Measurements from ENCODE around the gene ARHGEF4. TPM values are rescaled to one million over a fixed set of nuclear protein-coding genes. Genes with fewer than 3 reads are reported as not detected.

The ARHGEF4 gene
- total RNA-seq, 1 donor from 2014 or later: 0.07 TPM

DNA sequence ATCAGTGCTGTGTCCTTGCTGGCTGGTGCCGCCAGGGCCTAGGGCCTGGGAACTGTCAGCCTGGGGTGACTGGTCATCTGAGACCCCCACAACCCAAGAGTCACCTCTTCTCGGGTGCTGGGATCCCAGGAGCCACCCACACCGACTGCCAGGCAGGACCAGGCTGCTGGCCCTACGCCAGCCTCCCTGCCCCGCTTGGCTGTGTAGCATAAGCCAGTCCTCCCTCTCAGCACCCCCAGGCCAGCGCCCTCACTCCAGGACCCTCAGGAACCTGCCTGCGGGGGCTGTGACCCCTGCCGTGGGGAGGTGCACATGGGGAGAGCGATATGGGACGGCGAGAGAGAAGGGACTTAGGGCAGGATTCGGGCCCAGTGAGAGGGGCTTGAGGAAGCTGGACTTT lies 9.5 kb downstream of the ARHGEF4 start:
- no peak for DNase-seq
- Mint-ChIP-seq H3K27ac (no peak overlapping the region), H3K27me3 (peaks cover 3% of the 10 kb centered on the region), H3K4me1 (no peaks in the 10 kb centered on the region), H3K9me3 (no peaks in the 10 kb centered on the region), H3K4me3 (no peak overlapping the region), H3K36me3 (ENCODE audit: low read depth) (no peaks in the 10 kb centered on the region)
- intact Hi-C loops (cut with micrococcal nuclease): no loop called here

DNA sequence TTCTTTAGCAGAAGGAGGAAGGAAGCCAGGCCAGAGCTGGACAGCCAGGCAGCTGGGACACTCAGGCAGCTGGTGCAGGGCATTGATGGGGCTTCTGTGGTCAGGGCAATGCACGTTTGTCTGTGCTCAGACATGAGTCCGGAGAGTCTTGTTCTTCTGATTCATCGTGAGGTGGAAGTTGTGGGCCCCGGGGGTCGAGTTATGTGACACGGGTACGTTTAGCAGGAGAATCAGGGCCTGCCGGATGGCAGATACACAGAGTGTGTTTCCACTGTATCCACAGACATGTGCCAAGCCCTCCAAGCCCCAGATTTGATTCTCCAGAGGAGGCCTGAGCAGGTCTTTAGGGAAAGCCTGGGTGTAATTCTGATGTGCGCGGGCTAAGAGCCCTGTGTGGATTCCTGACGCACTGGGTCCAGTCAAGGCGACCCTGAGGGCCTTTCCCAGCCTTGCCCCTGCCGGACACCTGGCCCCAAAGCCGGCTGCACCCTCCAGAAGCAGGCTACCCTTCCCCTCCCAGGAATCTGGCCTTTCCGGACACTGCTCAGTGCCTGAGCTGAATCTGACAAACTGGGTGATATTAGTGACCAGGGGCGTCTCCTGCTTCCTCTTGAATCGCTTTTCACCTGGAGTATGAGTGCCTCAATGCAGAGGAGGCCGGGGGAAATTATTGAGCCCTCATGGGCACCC lies 10.1 kb downstream of the ARHGEF4 start:
- no peak overlapping the region for H3K4me3 Mint-ChIP-seq
- H3K9me3 Mint-ChIP-seq: no peaks in the 10 kb centered on the region
- DNase-seq: no peak
- no peak overlapping the region for H3K27ac Mint-ChIP-seq
- no peaks in the 10 kb centered on the region for H3K4me1 Mint-ChIP-seq
- intact Hi-C loops (cut with micrococcal nuclease): no loop called here
- peaks cover 3% of the 10 kb centered on the region for H3K27me3 Mint-ChIP-seq
- no peaks in the 10 kb centered on the region for H3K36me3 Mint-ChIP-seq (ENCODE audit: low read depth)

DNA sequence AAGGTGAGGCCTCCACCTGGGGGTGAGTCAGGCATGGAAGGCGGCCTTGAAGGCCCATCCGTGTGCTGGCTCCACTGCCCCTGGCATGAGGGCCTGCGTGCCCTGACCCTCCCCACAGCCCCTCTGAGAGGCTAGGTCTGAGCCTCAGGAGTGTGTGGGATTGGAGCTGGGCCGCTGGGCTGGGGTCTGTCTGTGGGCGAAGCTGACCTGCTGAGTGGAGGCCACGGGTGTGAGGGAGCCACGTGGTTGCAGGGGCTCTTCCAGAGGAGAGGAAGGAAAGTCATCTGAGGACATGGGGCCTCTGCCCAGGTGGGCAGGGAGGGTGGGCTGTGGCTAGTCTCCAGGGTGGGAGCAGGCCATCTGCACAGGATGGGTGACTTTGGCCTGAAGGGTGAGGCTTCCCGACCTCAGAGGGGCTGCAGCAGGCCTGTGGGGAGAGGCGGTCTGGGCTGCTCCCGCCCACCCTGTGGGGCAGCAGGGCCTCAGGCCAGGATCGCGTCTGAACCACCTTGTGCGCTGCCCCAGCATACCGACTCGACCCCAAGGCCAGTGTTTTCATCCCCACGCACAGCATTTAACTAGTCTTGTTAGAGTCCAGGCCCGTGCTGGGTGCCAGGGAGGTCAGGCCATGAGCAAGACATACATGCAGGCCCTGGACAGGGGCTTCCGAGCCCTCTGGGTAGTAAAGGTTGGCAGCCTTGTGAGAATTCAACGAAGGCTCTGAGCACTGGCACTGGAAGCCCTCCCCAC lies 11.2 kb downstream of the ARHGEF4 start:
- Mint-ChIP-seq H3K27ac (no peak overlapping the region), H3K4me1 (no peaks in the 10 kb centered on the region), H3K36me3 (ENCODE audit: low read depth) (no peaks in the 10 kb centered on the region), H3K4me3 (no peak overlapping the region), H3K9me3 (no peaks in the 10 kb centered on the region), H3K27me3 (no peaks in the 10 kb centered on the region)
- intact Hi-C loops (cut with micrococcal nuclease): no loop called here
- DNase-seq: no peak

DNA sequence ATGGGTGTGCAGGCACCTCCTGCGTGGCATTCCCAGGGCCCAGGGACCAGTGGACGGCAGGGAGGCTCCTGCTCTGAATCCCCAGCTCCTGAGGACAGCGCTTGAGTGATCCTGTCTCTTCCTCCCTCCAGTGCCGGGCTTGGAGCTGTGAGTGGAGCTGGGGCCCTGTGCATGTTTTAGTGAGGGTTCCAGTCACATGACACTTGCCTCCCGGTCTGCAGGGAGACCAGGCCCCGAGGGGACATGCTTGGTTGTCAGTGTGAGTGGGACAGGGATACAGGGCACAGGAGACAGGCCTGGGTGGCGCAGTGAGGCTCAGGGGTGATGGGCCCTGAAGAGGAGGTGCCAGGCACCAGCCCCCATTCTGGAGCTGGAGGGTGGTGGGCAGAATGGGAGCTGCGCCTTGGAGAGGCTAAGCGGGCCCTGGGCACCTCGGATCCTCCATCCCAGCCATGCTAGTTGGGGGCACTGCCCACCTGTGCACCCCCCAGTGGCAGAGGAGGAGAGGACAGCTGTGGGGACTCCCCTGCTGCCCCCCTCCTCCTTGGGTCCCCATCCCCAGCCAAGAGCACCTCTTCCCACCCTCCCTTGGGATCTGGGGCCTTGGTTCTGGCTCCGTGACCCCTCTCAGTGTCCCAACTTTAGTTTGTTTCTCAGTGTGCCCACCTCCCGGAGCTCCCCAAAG lies 12.0 kb downstream of the ARHGEF4 start:
- intact Hi-C loops (cut with micrococcal nuclease): no loop called here
- no peak overlapping the region for H3K27ac Mint-ChIP-seq
- H3K27me3 Mint-ChIP-seq: no peaks in the 10 kb centered on the region
- no peak overlapping the region for H3K4me3 Mint-ChIP-seq
- no peaks in the 10 kb centered on the region for H3K9me3 Mint-ChIP-seq
- DNase-seq: no peak
- no peaks in the 10 kb centered on the region for H3K36me3 Mint-ChIP-seq (ENCODE audit: low read depth)
- no peaks in the 10 kb centered on the region for H3K4me1 Mint-ChIP-seq

DNA sequence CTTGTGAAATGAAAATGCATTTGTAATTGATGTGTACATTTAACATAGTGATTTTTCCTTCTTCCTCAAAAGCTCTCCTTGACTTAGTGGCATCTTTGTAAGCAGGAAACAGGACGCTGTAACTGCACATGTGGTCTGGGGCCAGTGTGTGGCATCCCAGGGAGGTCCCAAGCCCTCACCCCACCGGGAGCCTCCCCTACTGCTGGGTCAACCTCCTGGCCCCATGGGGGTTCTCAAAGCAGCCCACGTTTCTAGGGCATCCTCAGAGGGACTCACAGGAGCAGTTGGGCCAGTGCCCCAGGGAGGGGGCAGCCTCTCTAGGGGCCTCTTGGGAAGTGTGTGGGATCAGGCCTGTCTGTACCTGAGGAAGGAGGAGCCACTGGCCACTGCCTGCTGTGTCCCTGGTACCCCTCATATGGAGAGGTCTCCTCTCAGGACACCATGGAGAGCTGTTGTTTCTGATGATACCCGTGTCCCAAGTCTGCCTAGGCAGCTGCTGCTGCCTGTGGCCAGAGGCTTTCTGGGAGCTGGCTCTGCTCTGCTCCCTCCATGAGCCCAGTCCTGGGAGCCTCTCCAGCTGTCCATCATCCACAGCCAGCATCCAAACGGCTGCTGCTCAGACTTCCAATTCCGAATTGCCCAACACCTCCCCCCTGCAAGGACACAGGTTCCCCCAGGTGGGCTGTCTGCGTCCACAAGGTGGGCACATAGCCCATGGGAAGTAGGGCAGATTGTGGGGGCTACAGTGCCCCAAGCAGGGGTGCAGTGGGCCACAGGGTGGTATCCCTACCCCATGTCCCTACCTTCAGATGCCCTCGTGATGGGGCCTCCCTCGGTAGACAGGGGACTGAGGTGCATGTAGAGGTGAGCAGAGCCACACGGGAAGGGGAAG lies 13.4 kb downstream of the ARHGEF4 start:
- Mint-ChIP-seq H3K36me3 (ENCODE audit: low read depth) (no peaks in the 10 kb centered on the region), H3K4me3 (no peak overlapping the region), H3K27me3 (no peaks in the 10 kb centered on the region), H3K9me3 (no peaks in the 10 kb centered on the region), H3K4me1 (no peaks in the 10 kb centered on the region), H3K27ac (peak overlapping the region; percentile 24)
- no peak for DNase-seq
- intact Hi-C loops (cut with micrococcal nuclease): no loop called here

DNA sequence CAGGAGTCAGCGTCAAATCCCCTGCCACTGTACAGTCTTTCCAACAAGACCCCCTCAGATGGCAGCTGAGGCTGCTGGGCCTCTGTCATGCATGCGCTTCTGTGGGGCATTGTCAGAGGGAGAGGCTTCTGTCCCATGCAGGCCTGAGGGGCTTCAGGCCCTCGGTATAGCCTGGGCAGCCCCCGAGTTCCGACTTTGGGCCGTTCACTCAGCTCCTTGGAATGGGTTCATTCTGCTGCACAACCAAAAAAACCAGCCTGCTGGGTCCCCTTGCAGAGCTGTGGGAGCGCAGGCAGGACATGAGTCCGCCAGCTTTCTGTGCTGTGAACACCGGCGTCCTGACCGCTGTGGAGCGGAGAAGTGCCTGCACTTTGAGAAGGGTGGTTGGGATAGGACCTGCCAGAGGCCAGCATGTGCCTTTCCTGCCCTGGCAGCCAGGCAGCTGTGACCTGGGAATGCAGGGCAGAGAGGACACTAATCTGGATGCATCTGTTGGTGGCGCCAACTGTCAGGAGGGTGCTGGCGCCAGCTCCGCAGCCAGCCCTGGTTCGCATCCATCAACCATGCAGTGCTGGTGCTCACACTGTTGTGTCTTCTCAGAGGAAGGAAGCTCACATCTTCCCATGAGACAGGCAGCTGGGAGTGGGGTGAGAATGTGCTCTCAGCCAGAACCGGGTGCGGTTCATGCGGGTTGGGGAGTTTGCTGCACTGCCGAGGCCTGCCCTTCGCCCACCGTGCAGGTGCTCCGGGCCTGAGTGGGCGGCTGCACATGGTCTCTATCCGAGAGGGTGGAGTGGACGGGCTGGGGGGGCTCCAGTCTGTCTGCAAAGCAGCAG lies 14.3 kb downstream of the ARHGEF4 start:
- no peak overlapping the region for H3K4me3 Mint-ChIP-seq
- intact Hi-C loops (cut with micrococcal nuclease): no loop called here
- H3K36me3 Mint-ChIP-seq (ENCODE audit: low read depth): no peaks in the 10 kb centered on the region
- no peaks in the 10 kb centered on the region for H3K4me1 Mint-ChIP-seq
- DNase-seq: no peak
- H3K9me3 Mint-ChIP-seq: no peaks in the 10 kb centered on the region
- H3K27ac Mint-ChIP-seq: no peak overlapping the region
- H3K27me3 Mint-ChIP-seq: no peaks in the 10 kb centered on the region

DNA sequence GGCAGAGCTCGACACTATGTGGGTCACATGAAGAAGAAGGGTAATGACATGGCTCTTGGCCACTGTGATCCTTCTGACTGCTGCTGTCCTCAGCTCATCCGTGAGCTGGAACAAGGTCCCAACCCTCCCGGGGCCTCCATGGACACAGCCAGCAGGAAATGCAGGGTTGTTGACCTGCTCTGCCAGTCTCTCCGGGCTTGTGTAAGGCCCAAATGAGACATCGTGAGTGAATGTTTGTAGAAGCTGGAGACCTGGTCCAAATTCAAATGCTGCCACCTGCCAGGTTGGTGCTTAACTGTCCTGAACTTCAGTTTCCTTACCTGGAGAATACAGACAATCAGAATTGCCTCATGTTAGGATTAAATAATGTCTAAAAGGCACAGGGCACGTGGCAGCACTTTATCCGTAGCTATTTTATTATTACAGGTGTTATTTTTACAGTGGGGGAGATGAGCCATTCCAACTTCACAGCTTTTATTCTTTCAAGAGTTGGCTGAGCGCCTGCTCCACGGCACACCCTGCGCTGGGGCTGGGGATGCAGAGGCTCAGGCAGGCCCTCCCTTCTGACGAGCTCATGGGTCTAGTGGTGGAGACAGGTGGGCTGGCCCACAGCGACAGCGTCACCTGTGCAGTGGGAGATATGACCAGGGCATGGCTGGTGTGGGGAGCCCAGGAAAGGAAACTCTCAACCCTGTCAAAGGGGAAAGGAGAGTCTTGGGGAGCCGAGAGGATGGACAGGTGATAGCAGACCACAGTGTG lies 15.1 kb downstream of the ARHGEF4 start:
- no peak overlapping the region for H3K27ac Mint-ChIP-seq
- H3K4me3 Mint-ChIP-seq: no peak overlapping the region
- intact Hi-C loops (cut with micrococcal nuclease): no loop called here

DNA sequence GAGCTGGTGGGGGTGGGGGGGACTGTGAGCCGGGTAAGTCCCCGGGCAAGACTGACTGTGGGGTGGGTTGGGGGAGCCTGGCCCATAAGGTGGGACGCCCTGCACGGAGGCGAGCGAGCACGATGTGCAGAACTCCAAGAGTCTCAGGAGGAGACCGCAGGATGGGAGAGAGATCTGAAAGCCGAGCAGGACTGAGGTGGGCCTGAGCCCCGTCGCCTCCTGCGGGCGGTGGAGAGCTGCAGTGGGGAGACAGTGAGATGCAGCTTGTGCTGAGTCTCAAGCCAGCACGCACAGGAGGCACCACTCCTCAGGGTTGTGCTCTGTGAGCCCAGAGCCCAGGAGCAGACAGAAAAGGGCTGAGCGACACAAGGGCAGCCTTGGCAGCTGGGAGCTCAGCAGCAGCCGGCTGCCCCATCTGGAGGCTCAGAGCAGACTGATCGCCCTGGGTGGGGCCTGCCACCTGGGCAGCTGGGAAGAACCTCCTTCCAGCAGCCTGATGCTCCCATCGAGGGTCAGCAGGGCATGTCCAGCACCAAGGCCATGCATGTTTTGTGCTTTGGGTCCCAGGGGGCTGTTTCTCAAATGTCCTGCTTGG lies 15.9 kb downstream of the ARHGEF4 start:
- intact Hi-C loops (cut with micrococcal nuclease): no loop called here
- Mint-ChIP-seq H3K27ac (no peak overlapping the region), H3K4me1 (no peaks in the 10 kb centered on the region), H3K36me3 (ENCODE audit: low read depth) (no peaks in the 10 kb centered on the region), H3K27me3 (peaks cover 1% of the 10 kb centered on the region), H3K4me3 (no peak overlapping the region), H3K9me3 (no peaks in the 10 kb centered on the region)
- no peak for DNase-seq

More for the DNA sequence above, 15.1 kb downstream of the ARHGEF4 start:
- Mint-ChIP-seq H3K27me3 (peaks cover 1% of the 10 kb centered on the region), H3K36me3 (ENCODE audit: low read depth) (no peaks in the 10 kb centered on the region), H3K9me3 (no peaks in the 10 kb centered on the region), H3K4me1 (no peaks in the 10 kb centered on the region)
- DNase-seq: no peak

DNA sequence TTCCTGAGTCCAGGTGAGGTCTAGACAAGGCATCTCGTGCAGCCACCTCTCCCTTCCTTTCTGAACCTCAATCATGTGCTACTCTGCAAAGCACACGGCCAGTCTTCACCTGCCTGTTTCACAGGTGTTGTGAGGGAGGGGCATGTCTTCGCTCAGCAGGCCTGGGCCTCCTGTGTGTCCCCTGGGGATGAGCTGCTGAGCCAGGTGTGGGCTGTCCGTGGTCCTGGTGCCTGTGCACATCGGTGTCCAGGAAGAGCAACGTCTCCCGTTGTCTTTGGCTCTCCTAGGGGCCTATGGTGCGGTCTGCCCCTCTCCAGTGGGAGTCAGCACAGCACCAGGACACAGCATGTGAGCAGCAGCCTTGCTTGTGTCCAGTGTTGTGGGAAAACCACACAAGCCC lies 16.7 kb downstream of the ARHGEF4 start:
- Mint-ChIP-seq H3K27me3 (peaks cover 1% of the 10 kb centered on the region), H3K36me3 (ENCODE audit: low read depth) (no peaks in the 10 kb centered on the region), H3K9me3 (no peaks in the 10 kb centered on the region), H3K27ac (no peak overlapping the region), H3K4me1 (no peaks in the 10 kb centered on the region), H3K4me3 (no peak overlapping the region)
- DNase-seq: no peak
- intact Hi-C loops (cut with micrococcal nuclease): no loop called here

DNA sequence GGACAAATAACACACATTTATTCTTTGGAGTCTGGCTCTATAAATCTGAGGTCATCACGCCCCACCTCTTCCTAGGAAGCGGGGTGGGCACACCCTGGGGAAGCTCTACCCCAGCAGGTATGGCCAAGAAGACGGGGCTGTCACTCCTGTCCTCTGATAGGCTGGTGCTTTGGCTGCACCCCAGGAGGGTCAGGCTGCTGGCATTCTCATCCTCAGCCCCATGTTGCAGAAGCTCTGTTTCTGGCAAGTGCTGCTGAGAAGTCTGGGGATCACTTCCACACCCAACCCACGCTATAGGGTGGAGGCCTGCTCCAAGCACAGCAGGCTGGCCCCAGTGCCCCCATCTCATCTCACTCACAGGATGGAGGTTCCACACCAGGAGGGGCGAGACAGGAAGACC lies 17.6 kb downstream of the ARHGEF4 start:
- Mint-ChIP-seq H3K4me1 (no peaks in the 10 kb centered on the region), H3K27ac (no peak overlapping the region), H3K9me3 (no peaks in the 10 kb centered on the region), H3K36me3 (ENCODE audit: low read depth) (no peaks in the 10 kb centered on the region), H3K27me3 (peaks cover 1% of the 10 kb centered on the region), H3K4me3 (no peak overlapping the region)
- no peak for DNase-seq
- intact Hi-C loops (cut with micrococcal nuclease): no loop called here

DNA sequence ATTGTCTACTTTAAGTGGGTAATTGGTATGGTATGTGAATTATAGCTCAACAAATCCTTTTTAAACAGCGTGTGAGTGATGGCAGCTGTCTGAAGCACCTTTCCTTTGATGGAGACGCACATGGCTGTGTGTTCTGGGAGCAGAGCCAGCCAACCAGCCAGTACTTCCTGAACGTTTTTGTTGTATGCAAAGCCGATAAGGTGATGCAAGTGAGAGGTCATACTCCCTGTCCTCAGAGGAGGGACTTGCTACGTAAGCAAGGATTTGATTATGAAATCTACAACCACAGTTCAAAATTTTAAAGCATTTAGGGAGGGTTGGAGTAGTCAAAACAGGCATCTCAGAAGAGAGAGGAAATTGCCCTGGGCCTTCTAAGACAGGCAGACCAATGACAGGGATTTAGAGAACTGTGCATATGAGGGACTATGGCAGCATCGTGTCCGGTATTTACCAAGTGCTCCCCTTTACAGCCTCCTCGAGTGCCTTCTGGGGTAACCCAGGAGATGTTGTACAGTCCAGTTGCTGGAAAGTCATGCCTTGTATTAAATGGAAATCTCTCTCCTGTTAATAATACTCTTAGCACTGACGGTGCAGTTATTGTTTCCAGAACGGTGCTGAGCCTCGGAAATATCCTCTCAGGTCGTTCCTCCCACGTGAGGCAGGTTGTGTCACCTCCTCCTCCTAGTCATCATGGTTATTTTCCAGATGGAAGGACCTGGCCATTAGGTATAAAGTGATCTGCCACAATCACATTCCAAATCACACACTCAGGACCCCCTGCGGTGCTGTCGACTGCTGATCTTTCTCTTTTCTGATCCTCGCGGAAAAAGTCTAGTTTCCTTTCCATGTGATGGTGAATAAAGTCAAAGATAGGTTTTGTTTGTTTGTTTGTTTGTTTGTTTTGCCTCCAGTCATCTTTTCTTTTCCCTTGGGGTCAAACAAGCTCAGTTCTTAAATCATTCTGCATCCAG lies 28.4 kb downstream of the ARHGEF4 start:
- DNase-seq: no peak
- Mint-ChIP-seq H3K4me1 (no peaks in the 10 kb centered on the region), H3K4me3 (no peak overlapping the region), H3K27ac (no peak overlapping the region), H3K9me3 (no peaks in the 10 kb centered on the region), H3K27me3 (no peaks in the 10 kb centered on the region), H3K36me3 (ENCODE audit: low read depth) (no peaks in the 10 kb centered on the region)
- intact Hi-C loops (cut with micrococcal nuclease): no loop called here

All from activated CD4-positive, alpha-beta T cell treated with anti-CD3 and anti-CD28 coated beads, Interleukin-2, amount 10 ng/mL, durations not matched to agents 24 days and 14 days (primary cell).